Karpas-422 (cell line): ENCODE data around the gene FNDC3A. TPM values are rescaled to one million over a fixed set of nuclear protein-coding genes. Genes with fewer than 3 reads are reported as not detected.

Source experiments
- DNase-seq: peaks from one replicate; pipeline ENCODE4 v3.0.0-alpha.2; 2015
- H2AFZ ChIP-seq: fragments of 200-600 bp; sonication (generic); 2 replicates; pipeline ENCODE4 v1.6.1; 2014; ENCODE audit warnings: antibody characterized with exemption, low read length, mixed read lengths
- H3K27ac ChIP-seq: fragments of 200-600 bp; sonication (generic); 2 replicates; pipeline ENCODE4 v1.5.1; 2014; ENCODE audit warnings: mild to moderate bottlenecking, low read length, moderate library complexity
- H3K27me3 ChIP-seq: fragments of 200-600 bp; sonication (generic); 2 replicates; pipeline ENCODE4 v1.6.1; 2014; ENCODE audit warnings: low read length, mixed read lengths
- H3K36me3 ChIP-seq: fragments of 200-600 bp; sonication (generic); 2 replicates; pipeline ENCODE4 v1.6.1; 2014; ENCODE audit warnings: low read length, mixed read lengths; ENCODE audit not compliant: insufficient read depth
- H3K4me1 ChIP-seq: fragments of 200-600 bp; sonication (generic); 2 replicates; pipeline ENCODE4 v1.6.1; 2014; ENCODE audit warnings: mild to moderate bottlenecking, low read length, mixed read lengths
- H3K4me2 ChIP-seq: fragments of 200-600 bp; sonication (generic); 2 replicates; pipeline ENCODE4 v1.6.1; 2014; ENCODE audit warnings: low read length, low read depth, mild to moderate bottlenecking; ENCODE audit not compliant: poor library complexity, severe bottlenecking
- H3K4me3 ChIP-seq: fragments of 200-600 bp; sonication (generic); 2 replicates; pipeline ENCODE4 v1.5.1; 2014; ENCODE audit warnings: mild to moderate bottlenecking, antibody characterized with exemption, low read length, mixed read lengths
- H3K79me2 ChIP-seq: fragments of 200-600 bp; sonication (generic); 2 replicates; pipeline ENCODE4 v1.6.1; 2014; ENCODE audit warnings: mild to moderate bottlenecking, low read length, mixed read lengths
- H3K9ac ChIP-seq: fragments of 200-600 bp; sonication (generic); 2 replicates; pipeline ENCODE4 v1.6.0; 2014; ENCODE audit warnings: low read length
- H3K9me2 ChIP-seq: fragments of 200-600 bp; sonication (generic), shearing (Covaris generic); replicated peaks from 2 replicates; pipeline ENCODE4 v1.6.0; 2014; ENCODE audit warnings: mild to moderate bottlenecking, low read length, moderate library complexity; ENCODE audit not compliant: insufficient read depth
- H3K9me3 ChIP-seq: fragments of 300-700, 200-600 bp; sonication (generic); 2 replicates; pipeline ENCODE4 v1.6.1; 2014; ENCODE audit warnings: low read length, mixed read lengths
- H4K20me1 ChIP-seq: fragments of 200-600 bp; sonication (generic); 2 replicates; pipeline ENCODE4 v1.6.1; 2014; ENCODE audit warnings: mild to moderate bottlenecking, antibody characterized with exemption, low read length, low read depth; ENCODE audit not compliant: insufficient read depth
- total RNA-seq: library from RNA; depleted of rRNA; stranded (reverse); fragments of >200 nt; shearing (Covaris generic); gene quantifications from 2 replicates; pipeline ENCODE4 v1.2.3, GENCODE V29; 2014; ENCODE audit warnings: low replicate concordance

FNDC3A gene
- total RNA-seq, 1 experiment from 2014 or later: 36.0 TPM

DNA sequence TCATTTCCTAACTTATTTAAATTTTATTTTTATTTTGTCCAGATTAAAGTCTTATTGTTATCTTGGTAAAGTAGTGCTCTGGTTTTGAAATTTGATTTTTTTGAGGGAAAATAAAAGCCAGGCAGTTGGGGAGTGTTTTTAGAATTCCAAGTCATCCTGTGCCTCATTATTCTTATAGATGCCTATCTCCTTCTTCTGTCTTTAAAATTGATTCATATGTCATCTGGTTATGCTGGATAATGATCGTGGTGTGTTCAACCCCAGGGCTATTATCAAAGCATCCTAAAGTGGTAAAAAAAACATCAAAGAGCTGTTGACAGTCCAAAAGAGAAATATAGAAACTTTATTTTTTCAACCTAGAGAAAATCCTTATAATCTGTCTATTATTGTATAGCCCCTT lies 6.0 kb upstream of the FNDC3A start:
- H3K4me2 ChIP-seq: no peak overlapping the region
- no peak overlapping the region for H3K27ac ChIP-seq
- H3K4me1 ChIP-seq: no peaks in the 10 kb centered on the region
- no peak overlapping the region for H3K9ac ChIP-seq
- H2AFZ ChIP-seq: no peak overlapping the region
- DNase-seq: peak; percentile 32
- no peak overlapping the region for H3K4me3 ChIP-seq
- peaks cover 5% of the 10 kb centered on the region; the same call in 1 of the 2 replicates for H3K9me3 ChIP-seq
- H3K79me2 ChIP-seq: no peaks in the 10 kb centered on the region
- H3K36me3 ChIP-seq: no peaks in the 10 kb centered on the region
- no peaks in the 10 kb centered on the region for H4K20me1 ChIP-seq
- no peaks in the 10 kb centered on the region for H3K9me2 ChIP-seq
- peaks cover 4% of the 10 kb centered on the region; the same call in 1 of the 2 replicates for H3K27me3 ChIP-seq

DNA sequence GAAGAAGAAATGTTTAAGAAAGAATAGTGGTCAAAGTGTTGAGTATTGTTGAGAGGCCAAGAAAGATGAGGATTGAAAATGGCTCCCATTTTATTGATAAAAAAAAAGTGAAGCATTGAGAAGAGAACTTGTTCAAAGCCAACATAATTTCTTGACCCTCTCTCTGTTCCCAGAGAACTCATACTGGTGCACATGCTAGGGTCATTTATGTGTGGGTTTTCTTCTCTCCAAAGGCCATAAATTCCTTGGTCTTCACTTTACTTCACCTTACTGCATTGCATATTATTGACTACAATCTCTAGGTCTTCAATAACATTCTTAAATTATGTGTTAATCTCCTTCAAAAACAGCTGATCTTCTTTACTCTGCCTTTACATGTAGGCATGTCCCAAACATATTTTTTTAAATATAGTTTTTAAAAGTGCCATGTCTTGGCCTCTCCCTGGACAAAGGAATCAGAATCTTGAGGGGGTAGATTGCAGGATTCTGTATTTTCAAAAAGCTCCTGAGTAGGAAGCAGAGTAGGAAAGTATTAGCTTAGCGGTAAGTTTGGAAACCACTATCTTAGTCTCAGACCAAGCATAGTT lies 1.8 kb upstream of the FNDC3A start:
- no peak for DNase-seq
- H3K36me3 ChIP-seq: no peaks in the 10 kb centered on the region
- H2AFZ ChIP-seq: no peak overlapping the region
- H3K4me3 ChIP-seq: no peak overlapping the region
- H3K27me3 ChIP-seq: peaks cover 7% of the 10 kb centered on the region; the same call in 1 of the 2 replicates
- no peak overlapping the region for H3K4me2 ChIP-seq
- H3K9me3 ChIP-seq: peaks cover 5% of the 10 kb centered on the region; the same call in 1 of the 2 replicates
- no peaks in the 10 kb centered on the region for H3K79me2 ChIP-seq
- H3K27ac ChIP-seq: no peak overlapping the region
- H4K20me1 ChIP-seq: peaks cover 2% of the 10 kb centered on the region
- H3K4me1 ChIP-seq: peaks cover 21% of the 10 kb centered on the region
- H3K9me2 ChIP-seq: no peaks in the 10 kb centered on the region
- no peak overlapping the region for H3K9ac ChIP-seq

DNA sequence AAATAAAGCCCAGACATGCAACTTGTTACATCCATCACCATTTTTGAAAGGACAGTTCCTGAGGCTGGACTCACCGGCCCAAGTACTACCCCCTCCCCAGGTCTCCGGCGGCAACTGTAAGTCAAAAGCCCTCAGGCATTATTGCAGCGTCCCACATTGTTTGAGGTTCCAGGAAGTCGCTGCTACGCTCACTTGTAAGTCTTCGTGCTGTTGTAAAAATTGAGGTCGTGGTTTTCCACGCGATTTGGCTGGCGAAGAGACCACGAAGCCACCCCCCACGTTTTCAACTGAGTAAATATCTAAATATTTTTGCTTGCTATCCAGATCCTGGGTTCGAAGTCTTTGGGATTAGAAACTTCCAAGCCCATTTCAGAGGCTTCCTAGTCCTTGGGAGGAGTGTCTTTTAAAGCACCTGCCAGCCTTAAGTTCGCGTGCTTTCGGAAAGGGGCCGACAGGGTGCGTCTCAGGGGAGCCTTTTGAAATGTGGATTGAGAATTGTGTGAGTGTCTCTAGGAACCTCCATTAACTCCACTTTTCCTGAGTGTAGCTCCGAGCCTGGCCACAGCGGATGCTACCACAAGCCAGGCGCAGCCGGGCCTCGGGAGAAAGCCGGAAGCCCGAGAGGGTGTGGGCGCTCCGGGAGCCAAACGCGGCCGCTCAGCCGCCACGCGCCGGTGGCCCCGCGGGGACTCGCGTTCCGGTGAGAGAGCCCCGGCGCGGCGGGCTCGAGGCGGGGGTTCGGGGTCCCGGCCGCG lies 434 bp upstream of the FNDC3A start:
- Histone ChIP-seq H3K9me3 (peaks cover 5% of the 10 kb centered on the region; the same call in 1 of the 2 replicates), H3K9me2 (no peaks in the 10 kb centered on the region), H3K27ac (no peak overlapping the region), H2AFZ (peak overlapping the region; percentile 83; the same call in 1 of the 2 replicates), H3K4me2 (peak overlapping the region; percentile 79), H4K20me1 (peaks cover 9% of the 10 kb centered on the region), H3K27me3 (peaks cover 7% of the 10 kb centered on the region; the same call in 1 of the 2 replicates), H3K36me3 (no peaks in the 10 kb centered on the region), H3K9ac (peak overlapping the region; percentile 70), H3K4me1 (peaks cover 34% of the 10 kb centered on the region), H3K79me2 (no peaks in the 10 kb centered on the region), H3K4me3 (peak overlapping the region; percentile 83)
- no peak for DNase-seq

DNA sequence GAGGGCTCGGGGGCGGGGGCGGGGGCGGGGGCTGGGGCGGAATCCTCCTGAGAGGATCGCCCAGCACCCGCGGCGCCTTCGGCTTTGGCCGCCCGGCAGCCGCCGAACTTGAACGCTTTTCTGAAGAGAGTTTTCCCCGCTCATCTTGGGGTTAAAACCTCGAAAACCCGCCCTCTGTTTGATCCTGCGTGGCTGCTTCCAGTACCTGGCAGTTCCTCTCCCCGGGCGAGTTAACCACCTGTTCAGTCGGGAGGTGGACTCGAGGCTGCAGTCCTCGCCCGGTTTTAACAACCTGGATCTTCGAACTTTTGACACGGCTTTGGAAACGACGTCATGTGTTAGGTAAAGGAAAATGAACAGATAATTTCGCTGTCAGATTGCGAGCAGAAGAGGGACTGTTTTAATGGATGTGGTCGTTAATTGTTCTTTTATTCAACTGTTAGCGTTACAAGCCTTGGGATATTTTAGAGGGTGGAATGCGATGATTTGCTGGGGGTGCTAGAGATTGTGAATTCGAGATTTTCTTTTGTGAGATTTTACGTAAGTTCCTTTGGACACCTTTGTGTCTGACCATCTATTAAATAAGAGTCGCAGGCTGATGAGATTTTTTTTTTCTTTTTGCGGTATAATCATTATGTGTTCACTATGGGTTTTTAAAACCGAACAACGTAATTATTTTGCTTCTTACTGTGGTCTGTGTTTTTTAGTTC lies 1.0 kb downstream of the FNDC3A start:
- Histone ChIP-seq H2AFZ (0 out of 2 replicates have a peak overlapping the region, but pooled peaks have one; percentile 16), H3K4me2 (peak overlapping the region; percentile 79), H3K79me2 (no peaks in the 10 kb centered on the region), H3K27me3 (peaks cover 7% of the 10 kb centered on the region; the same call in 1 of the 2 replicates), H4K20me1 (peaks cover 17% of the 10 kb centered on the region), H3K4me1 (peaks cover 43% of the 10 kb centered on the region), H3K4me3 (peak overlapping the region; percentile 83), H3K9me2 (no peaks in the 10 kb centered on the region), H3K36me3 (no peaks in the 10 kb centered on the region), H3K27ac (no peak overlapping the region), H3K9me3 (peaks cover 5% of the 10 kb centered on the region; the same call in 1 of the 2 replicates), H3K9ac (peak overlapping the region; percentile 70)
- DNase-seq: peak; percentile 55

DNA sequence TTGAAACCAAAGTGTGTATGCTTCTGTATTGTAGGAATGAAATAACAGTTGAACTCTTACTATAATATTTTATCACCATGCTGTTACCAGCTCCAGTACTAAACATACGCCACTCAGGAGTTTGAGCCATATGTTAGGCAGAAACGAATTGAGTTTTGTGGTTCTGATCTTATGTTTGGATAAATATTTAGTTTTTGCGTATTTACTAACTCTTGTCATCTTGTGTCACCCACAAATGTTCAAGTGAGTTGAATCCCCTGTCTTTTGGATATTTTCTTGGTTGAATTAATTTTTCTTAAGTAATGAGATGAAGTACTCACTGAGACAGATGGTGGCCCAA lies 1.5 kb downstream of the FNDC3A start:
- Histone ChIP-seq H3K79me2 (no peaks in the 10 kb centered on the region), H3K27ac (no peak overlapping the region), H3K4me3 (peak overlapping the region; percentile 83), H3K4me1 (peaks cover 43% of the 10 kb centered on the region), H3K9ac (no peak overlapping the region), H3K27me3 (peaks cover 3% of the 10 kb centered on the region; the same call in 1 of the 2 replicates), H3K9me3 (peaks cover 5% of the 10 kb centered on the region; the same call in 1 of the 2 replicates), H4K20me1 (peaks cover 17% of the 10 kb centered on the region), H3K36me3 (no peaks in the 10 kb centered on the region), H2AFZ (no peak overlapping the region), H3K4me2 (peak overlapping the region; percentile 79), H3K9me2 (no peaks in the 10 kb centered on the region)
- DNase-seq: no peak

DNA sequence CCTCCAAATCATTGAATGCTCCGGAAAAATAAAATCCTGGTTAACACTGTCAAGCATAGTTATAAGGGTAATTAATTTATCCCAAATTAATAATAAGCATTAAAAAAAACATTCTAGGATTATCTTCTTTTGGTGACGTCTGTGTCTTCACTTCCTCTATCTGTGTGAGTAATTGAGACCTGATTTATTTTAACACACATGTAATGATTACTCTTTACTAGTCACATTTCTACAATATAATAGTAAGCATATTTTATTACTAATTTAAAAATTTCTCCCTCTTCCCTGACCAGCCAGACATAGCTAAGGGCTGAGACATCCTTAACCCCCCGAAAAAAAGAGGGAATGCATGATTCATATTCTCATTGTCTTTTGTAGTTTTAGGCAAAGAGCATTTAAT lies 2.3 kb downstream of the FNDC3A start:
- H3K9ac ChIP-seq: no peak overlapping the region
- peaks cover 5% of the 10 kb centered on the region; the same call in 1 of the 2 replicates for H3K9me3 ChIP-seq
- H3K4me3 ChIP-seq: no peak overlapping the region
- H3K9me2 ChIP-seq: no peaks in the 10 kb centered on the region
- H3K27ac ChIP-seq: no peak overlapping the region
- DNase-seq: no peak
- peaks cover 43% of the 10 kb centered on the region for H3K4me1 ChIP-seq
- H3K4me2 ChIP-seq: no peak overlapping the region
- peaks cover 20% of the 10 kb centered on the region for H4K20me1 ChIP-seq
- no peaks in the 10 kb centered on the region for H3K79me2 ChIP-seq
- H3K36me3 ChIP-seq: no peaks in the 10 kb centered on the region
- peaks cover 3% of the 10 kb centered on the region; the same call in 1 of the 2 replicates for H3K27me3 ChIP-seq
- H2AFZ ChIP-seq: no peak overlapping the region

DNA sequence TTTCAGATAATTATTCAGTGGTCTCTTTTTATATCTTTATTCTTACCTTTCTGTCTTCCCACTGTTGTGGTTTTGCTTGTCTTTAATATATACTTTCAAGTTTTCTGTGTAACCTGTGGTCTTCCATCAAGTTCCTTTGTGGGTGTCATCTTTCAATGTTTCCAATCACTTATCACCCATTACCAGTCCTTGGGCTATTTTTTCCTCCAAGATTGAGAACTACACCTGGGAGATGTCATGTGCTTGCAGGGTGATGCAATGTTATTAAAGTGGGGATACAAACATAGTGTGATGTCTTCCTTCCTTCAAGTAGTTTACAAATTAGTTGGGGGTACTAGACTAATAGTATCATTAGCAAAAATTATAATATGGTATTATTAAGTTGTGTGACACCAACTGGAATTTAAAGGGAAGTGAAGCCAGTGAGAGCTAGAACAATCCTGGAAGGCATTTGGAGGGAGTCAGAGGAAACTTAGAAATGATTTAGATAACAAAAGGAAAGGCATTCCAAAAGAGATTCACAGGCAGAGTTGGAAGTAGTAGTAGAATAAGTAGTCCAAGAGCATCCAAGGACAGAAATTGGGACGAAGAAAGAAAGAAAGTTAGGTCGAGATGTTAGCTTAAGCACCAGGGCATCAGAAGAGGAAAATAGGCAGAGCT lies 3.4 kb downstream of the FNDC3A start:
- H3K9me3 ChIP-seq: peaks cover 2% of the 10 kb centered on the region; the same call in 1 of the 2 replicates
- H3K4me2 ChIP-seq: no peak overlapping the region
- no peak overlapping the region for H3K4me3 ChIP-seq
- no peak overlapping the region for H3K27ac ChIP-seq
- H3K36me3 ChIP-seq: no peaks in the 10 kb centered on the region
- H3K27me3 ChIP-seq: peaks cover 3% of the 10 kb centered on the region; the same call in 1 of the 2 replicates
- H4K20me1 ChIP-seq: peaks cover 20% of the 10 kb centered on the region
- H3K79me2 ChIP-seq: no peaks in the 10 kb centered on the region
- no peaks in the 10 kb centered on the region for H3K9me2 ChIP-seq
- H2AFZ ChIP-seq: no peak overlapping the region
- DNase-seq: no peak
- peaks cover 43% of the 10 kb centered on the region for H3K4me1 ChIP-seq
- no peak overlapping the region for H3K9ac ChIP-seq
